ENCODE data around the gene KCNQ1. TPM values are rescaled to one million over a fixed set of nuclear protein-coding genes. Genes with fewer than 3 reads are reported as not detected.

The KCNQ1 gene
- total and polyA plus RNA-seq, 2 of the 13 experiments (the other 11 are each of a cell fraction or from before 2014, with no cell fraction given) = 0.02 to 0.08 TPM

GRCh38 chr11:2655016-2655719 lies 210.4 kb downstream of the KCNQ1 start (continued):
- TF ChIP-seq ZBTB46 (CRISPR knock-in tag; IDR thresholded peaks at IDR 0.05; ENCODE audit: borderline replicate concordance) (no peak), FOXA1 (IDR thresholded peaks at IDR 0.05) (no peak), FOXA1 (CRISPR knock-in tag; IDR thresholded peaks at IDR 0.05) (no peak), HCFC1 (IDR thresholded peaks at IDR 0.05; ENCODE audit: low read depth, low read length) (no peak), RBM22 (optimal IDR thresholded peaks at IDR 0.05; ENCODE audit: low read length) (peak; percentile 88), HNF1A (IDR thresholded peaks at IDR 0.05; ENCODE audit: low read depth) (no peak), HNF1A (CRISPR knock-in tag; IDR thresholded peaks at IDR 0.05; ENCODE audit: borderline replicate concordance) (peak; percentile 25; the same call in 1 of the 2 replicates)

Data from HepG2 (cell line).